Measurements from ENCODE around the gene TSSK2. TPM values are rescaled to one million over a fixed set of nuclear protein-coding genes. Genes with fewer than 3 reads are reported as not detected.
"Not testable (repeated sequence)": the region's sequence is repeated elsewhere in the genome, so short reads cannot be mapped to it uniquely, and the experiment has no call there.

TSSK2 gene
- total and polyA plus RNA-seq, 4 experiments from 2014 or later, result not detected

- peaks cover 30 to 35% of the 10 kb centered on the region in 2 donors for H3K27me3 Mint-ChIP-seq
- peaks cover 23% of the 10 kb centered on the region for H3K27me3 ChIP-seq (ENCODE audit: insufficient read depth, low read length)
- POLR2A ChIA-PET (ENCODE audit: partially characterized antibody), result no interaction called here
These were observed 20.5 kb downstream of the TSSK2 start for GRCh38 chr22:19151329-19152191.

GRCh38 chr22:19152942-19153883, 22.1 kb downstream of the TSSK2 start:
- Histone ChIP-seq H3K4me3 (ENCODE audit: low read length in 2 of 2) (no peak overlapping the region), H3K4me1 (ENCODE audit: insufficient read depth, low read length) (no peaks in the 10 kb centered on the region), H3K9me3 (ENCODE audit: control insufficient read depth in 1 of 2, low read length in 2 of 2) (no peaks in the 10 kb centered on the region), H3K27ac (ENCODE audit: low read depth, low read length) (no peak overlapping the region), H3K27me3 (ENCODE audit: insufficient read depth, low read length) (peaks cover 23% of the 10 kb centered on the region), H3K36me3 (ENCODE audit: insufficient read depth, low read length) (no peaks in the 10 kb centered on the region)
- H3K36me3 Mint-ChIP-seq, result no peaks in the 10 kb centered on the region
- intact Hi-C loops (cut with micrococcal nuclease), result no loop called here
- POLR2A ChIA-PET (ENCODE audit: partially characterized antibody), result no interaction called here
- H3K4me3 Mint-ChIP-seq, result peak overlapping the region in 1 of 8 donors; percentile 27
- CTCF ChIA-PET (ENCODE audit: partially characterized antibody), result interaction anchor here (1.8 to 2.2 kb wide), 2 partner anchors 8 to 477 kb away, joined by 5 to 7 read pairs; partner anchors contain the start of gene ESS2
- H3K27ac Mint-ChIP-seq, result no peak overlapping the region
- H3K4me1 Mint-ChIP-seq, result peaks cover 5 to 18% (median 11%) of the 10 kb centered on the region in 4 donors
- H3K9me3 Mint-ChIP-seq, result peaks cover 0 to 11% (median under 1%) of the 10 kb centered on the region in 8 donors
- peaks cover 29 to 35% of the 10 kb centered on the region in 2 donors for H3K27me3 Mint-ChIP-seq
- DNase-seq, result no peak

More at GRCh38 chr22:19151329-19152191, 20.5 kb downstream of the TSSK2 start:
- peaks cover 5 to 18% (median 11%) of the 10 kb centered on the region in 4 donors for H3K4me1 Mint-ChIP-seq
- Histone ChIP-seq H3K4me3 (ENCODE audit: low read length in 2 of 2) (no peak overlapping the region), H3K27ac (ENCODE audit: low read depth, low read length) (no peak overlapping the region), H3K9me3 (ENCODE audit: control insufficient read depth in 1 of 2, low read length in 2 of 2) (no peaks in the 10 kb centered on the region), H3K4me1 (ENCODE audit: insufficient read depth, low read length) (no peaks in the 10 kb centered on the region), H3K36me3 (ENCODE audit: insufficient read depth, low read length) (no peaks in the 10 kb centered on the region)
- H3K4me3 Mint-ChIP-seq, result peak overlapping the region; percentile 43 to 83 (median 62)
- intact Hi-C loops (cut with micrococcal nuclease), result no loop called here
- DNase-seq, result no peak
- H3K36me3 Mint-ChIP-seq, result no peaks in the 10 kb centered on the region
- peak overlapping the region in 1 of 7 donors; percentile 73 for H3K27ac Mint-ChIP-seq
- CTCF ChIA-PET (ENCODE audit: partially characterized antibody), result no interaction called here
- peaks cover 0 to 11% (median under 1%) of the 10 kb centered on the region in 8 donors for H3K9me3 Mint-ChIP-seq

DNA sequence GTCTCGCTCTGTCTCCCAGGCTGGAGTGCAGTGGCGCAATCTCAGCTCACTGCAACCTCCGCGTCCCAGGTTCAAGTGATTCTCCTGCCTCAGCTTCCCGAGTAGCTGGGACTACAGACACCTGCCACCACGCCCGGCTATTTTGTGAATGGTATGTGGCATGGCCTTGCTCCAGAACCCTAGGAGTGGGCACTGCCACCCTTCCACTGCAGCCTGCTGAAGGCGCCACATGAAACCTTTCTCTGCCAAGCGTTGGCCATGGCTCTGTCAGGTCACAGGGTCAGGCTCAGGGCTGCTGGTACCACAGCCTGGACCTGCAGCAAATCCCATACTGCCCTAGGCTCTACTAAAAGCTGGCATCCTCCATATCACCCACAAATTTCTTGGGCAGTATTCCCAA, 25.0 kb downstream of the TSSK2 start:
- intact Hi-C loops (cut with micrococcal nuclease); H3K27ac Mint-ChIP-seq; H3K4me3 ChIP-seq (ENCODE audit: low read length in 2 of 2); DNase-seq; H3K36me3 ChIP-seq (ENCODE audit: insufficient read depth, low read length); CTCF ChIA-PET (ENCODE audit: partially characterized antibody); H3K36me3 Mint-ChIP-seq; H3K4me1 ChIP-seq (ENCODE audit: insufficient read depth, low read length); POLR2A ChIA-PET (ENCODE audit: partially characterized antibody); H3K27ac ChIP-seq (ENCODE audit: low read depth, low read length); H3K9me3 ChIP-seq (ENCODE audit: control insufficient read depth in 1 of 2, low read length in 2 of 2); H3K4me3 Mint-ChIP-seq: not testable (repeated sequence)
- H3K27me3 ChIP-seq (ENCODE audit: insufficient read depth, low read length), result peaks cover 12% of the 10 kb centered on the region
- peaks cover 0 to 11% (median under 1%) of the 10 kb centered on the region in 8 donors for H3K9me3 Mint-ChIP-seq
- H3K4me1 Mint-ChIP-seq, result peaks cover 3 to 11% (median 7%) of the 10 kb centered on the region in 4 donors
- H3K27me3 Mint-ChIP-seq, result peaks cover 30 to 32% of the 10 kb centered on the region in 2 donors

DNA sequence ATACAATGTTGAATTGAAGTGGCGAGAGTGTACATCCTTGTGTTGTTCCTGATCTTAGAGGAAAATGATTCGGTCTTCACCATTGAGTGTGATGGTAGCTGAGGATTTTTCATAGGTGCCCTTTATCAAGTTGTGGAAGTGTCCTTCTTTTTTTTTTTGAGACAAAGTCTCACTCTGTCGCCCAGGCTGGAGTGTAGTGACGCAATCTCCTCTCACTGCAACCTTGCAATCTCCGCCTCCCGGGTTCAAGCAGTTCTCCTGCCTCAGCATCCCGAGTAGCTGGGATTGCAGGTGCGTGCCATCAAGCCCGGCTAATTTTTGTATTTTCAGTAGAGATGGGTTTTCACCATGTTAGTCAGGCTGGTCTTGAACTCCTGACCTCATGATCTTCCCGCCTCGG, 27.5 kb downstream of the TSSK2 start:
- intact Hi-C loops (cut with micrococcal nuclease); DNase-seq; H3K9me3 Mint-ChIP-seq; H3K36me3 ChIP-seq (ENCODE audit: insufficient read depth, low read length); H3K4me3 Mint-ChIP-seq; H3K27ac ChIP-seq (ENCODE audit: low read depth, low read length); H3K27ac Mint-ChIP-seq; H3K9me3 ChIP-seq (ENCODE audit: control insufficient read depth in 1 of 2, low read length in 2 of 2); H3K27me3 ChIP-seq (ENCODE audit: insufficient read depth, low read length); H3K4me1 Mint-ChIP-seq; H3K4me3 ChIP-seq (ENCODE audit: low read length in 2 of 2); H3K4me1 ChIP-seq (ENCODE audit: insufficient read depth, low read length); H3K36me3 Mint-ChIP-seq: not testable (repeated sequence)
- ChIA-PET POLR2A (ENCODE audit: partially characterized antibody) (interaction anchor here (0.6 kb wide), 1 partner anchor 20 kb away, joined by 3 read pairs; the partner anchor contains the start of gene SLC25A1), CTCF (ENCODE audit: partially characterized antibody) (interaction anchor here (2.2 kb wide), 1 partner anchor 14 kb away, joined by 7 read pairs; the partner anchor contains the start of gene ESS2)
- H3K27me3 Mint-ChIP-seq, result peaks cover 13 to 14% of the 10 kb centered on the region in 2 donors

GRCh38 chr22:19164425-19164824, 33.3 kb downstream of the TSSK2 start:
- Histone ChIP-seq H3K27ac (ENCODE audit: low read depth, low read length) (no peak overlapping the region), H3K27me3 (ENCODE audit: insufficient read depth, low read length) (peaks cover 18% of the 10 kb centered on the region), H3K4me1 (ENCODE audit: insufficient read depth, low read length) (peaks cover 3% of the 10 kb centered on the region), H3K36me3 (ENCODE audit: insufficient read depth, low read length) (no peaks in the 10 kb centered on the region), H3K9me3 (ENCODE audit: control insufficient read depth in 1 of 2, low read length in 2 of 2) (no peaks in the 10 kb centered on the region), H3K4me3 (ENCODE audit: low read length in 2 of 2) (no peak overlapping the region)
- intact Hi-C loops (cut with micrococcal nuclease), result no loop called here
- peaks cover 22 to 29% of the 10 kb centered on the region in 2 donors for H3K27me3 Mint-ChIP-seq
- DNase-seq, result no peak
- H3K4me3 Mint-ChIP-seq, result no peak overlapping the region
- POLR2A ChIA-PET (ENCODE audit: partially characterized antibody), result no interaction called here
- CTCF ChIA-PET (ENCODE audit: partially characterized antibody), result no interaction called here
- H3K27ac Mint-ChIP-seq, result no peak overlapping the region
- H3K36me3 Mint-ChIP-seq, result no peaks in the 10 kb centered on the region
- H3K9me3 Mint-ChIP-seq, result peaks cover 0 to 3% (median 0%) of the 10 kb centered on the region in 8 donors
- H3K4me1 Mint-ChIP-seq, result peaks cover 0 to 13% (median 5%) of the 10 kb centered on the region in 4 donors

GRCh38 chr22:19166421-19166820, 35.3 kb downstream of the TSSK2 start:
- Histone ChIP-seq H3K36me3 (ENCODE audit: insufficient read depth, low read length) (no peaks in the 10 kb centered on the region), H3K4me3 (ENCODE audit: low read length in 2 of 2) (no peak overlapping the region), H3K27ac (ENCODE audit: low read depth, low read length) (no peak overlapping the region), H3K4me1 (ENCODE audit: insufficient read depth, low read length) (peaks cover 19% of the 10 kb centered on the region), H3K9me3 (ENCODE audit: control insufficient read depth in 1 of 2, low read length in 2 of 2) (no peaks in the 10 kb centered on the region), H3K27me3 (ENCODE audit: insufficient read depth, low read length) (peaks cover 29% of the 10 kb centered on the region)
- Mint-ChIP-seq H3K36me3 (peaks cover 0 to 6% of the 10 kb centered on the region in 2 donors), H3K27ac (no peak overlapping the region), H3K4me1 (peaks cover 7 to 30% (median 17%) of the 10 kb centered on the region in 4 donors), H3K4me3 (peak overlapping the region in 1 of 8 donors; percentile 52), H3K9me3 (peaks cover 0 to 3% (median 0%) of the 10 kb centered on the region in 8 donors), H3K27me3 (peaks cover 25 to 30% of the 10 kb centered on the region in 2 donors)
- DNase-seq, result no peak
- POLR2A ChIA-PET (ENCODE audit: partially characterized antibody), result no interaction called here
- CTCF ChIA-PET (ENCODE audit: partially characterized antibody), result no interaction called here
- intact Hi-C loops (cut with micrococcal nuclease), result no loop called here
